GM23338 (cell line): ENCODE results near the gene LPP. TPM values are rescaled to one million over a fixed set of nuclear protein-coding genes. Genes with fewer than 3 reads are reported as not detected.

ENCODE experiments used
- ATAC-seq: fragments of 200-7000 bp; cut with Tn5 transposase; 3 replicates; pipeline ENCODE4 v1.9.1; 2020
- DNase-seq: peaks from one replicate; pipeline ENCODE4 v3.0.0-alpha.2; 2015; ENCODE audit warnings: low spot score
- H2AFZ ChIP-seq: fragments of 200-600 bp; sonication (generic); 2 replicates; pipeline ENCODE4 v1.8.0; 2016; ENCODE audit warnings: antibody characterized with exemption, mild to moderate bottlenecking, moderate library complexity
- H3F3A ChIP-seq: fragments of 200-600 bp; sonication (generic); replicated peaks from 2 replicates; pipeline ENCODE4 v1.8.0; 2017; ENCODE audit warnings: antibody characterized with exemption, mixed run types, low read depth
- H3K27ac ChIP-seq: fragments of 200-600 bp; sonication (generic); 2 replicates; pipeline ENCODE4 v1.6.1; 2016; ENCODE audit warnings: low read depth
- H3K27me3 ChIP-seq: fragments of 200-600 bp; sonication (generic); 2 replicates; pipeline ENCODE4 v1.8.0; 2016; ENCODE audit warnings: mild to moderate bottlenecking, mixed run types, moderate library complexity; ENCODE audit not compliant: insufficient read depth
- H3K36me3 ChIP-seq: fragments of 200-600 bp; sonication (generic); 2 replicates; pipeline ENCODE4 v1.8.0; 2016; ENCODE audit warnings: mild to moderate bottlenecking; ENCODE audit not compliant: insufficient read depth
- H3K4me1 ChIP-seq: fragments of 200-600 bp; sonication (generic); 2 replicates; pipeline ENCODE4 v1.8.0; 2016; ENCODE audit warnings: mild to moderate bottlenecking, moderate library complexity; ENCODE audit not compliant: insufficient read depth
- H3K4me2 ChIP-seq: fragments of 200-600 bp; sonication (generic); 2 replicates; pipeline ENCODE4 v1.7.1; 2017; ENCODE audit warnings: mixed run types
- H3K4me3 ChIP-seq: fragments of 200-600 bp; sonication (generic); 2 replicates; pipeline ENCODE4 v1.6.1; 2016; ENCODE audit warnings: mixed run types
- H3K79me2 ChIP-seq: fragments of 200-600 bp; sonication (generic); replicated peaks from 2 replicates; pipeline ENCODE4 v1.8.0; 2017; ENCODE audit warnings: mild to moderate bottlenecking; ENCODE audit not compliant: insufficient read depth
- H3K9me2 ChIP-seq: fragments of 200-600 bp; sonication (generic); 2 replicates; pipeline ENCODE4 v1.8.0; 2017; ENCODE audit not compliant: insufficient read depth
- H4K20me1 ChIP-seq: fragments of 200-600 bp; sonication (generic); replicated peaks from 2 replicates; pipeline ENCODE4 v1.8.0; 2017; ENCODE audit warnings: mild to moderate bottlenecking; ENCODE audit not compliant: insufficient read depth
- H3K27ac Mint-ChIP-seq: 2 replicates; pipeline ENCODE4 v1.8.0; 2020; ENCODE audit warnings: inconsistent platforms, mild to moderate bottlenecking, moderate library complexity, mixed read lengths
- H3K27me3 Mint-ChIP-seq: 3 replicates; pipeline ENCODE4 v1.8.0; 2022; ENCODE audit warnings: low read depth, mild to moderate bottlenecking, moderate library complexity, mixed read lengths, inconsistent platforms; ENCODE audit not compliant: insufficient read depth, poor library complexity
- H3K36me3 Mint-ChIP-seq: 3 replicates; pipeline ENCODE4 v1.8.0; 2021; ENCODE audit warnings: low read depth, mild to moderate bottlenecking, inconsistent platforms, moderate library complexity, mixed read lengths
- H3K4me1 Mint-ChIP-seq: 3 replicates; pipeline ENCODE4 v1.8.0; 2020; ENCODE audit warnings: mild to moderate bottlenecking, inconsistent platforms, mixed read lengths
- H3K4me3 Mint-ChIP-seq: 3 replicates; pipeline ENCODE4 v1.8.0; 2021; ENCODE audit warnings: moderate library complexity, mild to moderate bottlenecking, inconsistent platforms, mixed read lengths
- H3K9me3 Mint-ChIP-seq: 3 replicates; pipeline ENCODE4 v1.8.0; 2020; ENCODE audit warnings: moderate library complexity, mild to moderate bottlenecking, inconsistent platforms, mixed read lengths
- CREB1 ChIP-seq: fragments of 250-450 bp; sonication (Bioruptor Pico); IDR thresholded peaks from 2 replicates; pipeline ENCODE4 v1.5.0; 2020; ENCODE audit warnings: low read depth, mild to moderate bottlenecking, moderate library complexity
- CTCF ChIP-seq, 2 experiments: fragments of 200-600 bp in 1 of 2; sonication (generic) in 1 of 2; conservative IDR thresholded peaks; 2 replicates each; pipeline versions ENCODE4 v1.5.1 to v1.6.1; 2016 to 2017; ENCODE audit warnings: antibody characterized with exemption in 2 of 2, low read depth in 2 of 2, mild to moderate bottlenecking in 2 of 2, moderate library complexity in 1 of 2
- EZH2phosphoT487 ChIP-seq: fragments of 200-600 bp; sonication (generic); IDR thresholded peaks from one replicate; pipeline ENCODE4 v1.8.1; 2018; ENCODE audit warnings: antibody characterized with exemption; ENCODE audit not compliant: unreplicated experiment
- NANOG ChIP-seq: IDR thresholded peaks from 2 replicates; pipeline ENCODE4 v1.6.1; 2016; ENCODE audit warnings: antibody characterized with exemption, borderline replicate concordance
- STAT1 ChIP-seq: IDR thresholded peaks from one replicate; pipeline ENCODE4 v1.6.1; 2016; ENCODE audit warnings: antibody characterized with exemption; ENCODE audit not compliant: unreplicated experiment
- ZNF114 ChIP-seq: fragments of 250-450 bp; sonication (Bioruptor Pico); IDR thresholded peaks from 2 replicates; pipeline ENCODE4 v1.5.0; 2020; ENCODE audit warnings: mild to moderate bottlenecking, moderate library complexity
- ZNF331 ChIP-seq: fragments of 250-450 bp; sonication (Bioruptor Pico); IDR thresholded peaks from 2 replicates; pipeline ENCODE4 v1.5.0; 2020; ENCODE audit warnings: low read depth, mild to moderate bottlenecking, moderate library complexity
- polyA plus RNA-seq: library from polyadenylated mRNA; unstranded; fragments of >200 nt; fragmentation: Nextera tagmentation; extraction: Ambion mirVana; gene quantifications from 2 replicates; pipeline ENCODE4 v1.2.1, GENCODE V29; 2016
- total RNA-seq: library from RNA; depleted of rRNA; stranded (reverse); fragments of >200 nt; shearing (Covaris generic); gene quantifications from 2 replicates; pipeline ENCODE4 v1.2.3, GENCODE V29; 2014

Gene LPP
- total and polyA plus RNA-seq, 2 experiments from 2014 or later, result 23.0 to 35.2 TPM

GRCh38 chr3:188261011-188261410 lies 107.1 kb downstream of the LPP start:
- DNase-seq, result no peak
- Histone ChIP-seq H3K4me1 (peaks cover 30% of the 10 kb centered on the region), H3K27ac (0 out of 2 replicates have a peak overlapping the region, but pooled peaks have one; percentile 39), H4K20me1 (0 out of 2 replicates have a peak, but pooled peaks cover 5% of the 10 kb centered on the region), H3K79me2 (peaks cover 4% of the 10 kb centered on the region; the same call in 1 of the 2 replicates), H3F3A (no peaks in the 10 kb centered on the region), H3K27me3 (no peaks in the 10 kb centered on the region), H3K4me3 (no peak overlapping the region), H3K36me3 (no peaks in the 10 kb centered on the region), H3K4me2 (no peak overlapping the region), H2AFZ (no peak overlapping the region), H3K9me2 (no peaks in the 10 kb centered on the region)
- Mint-ChIP-seq H3K36me3 (no peaks in the 10 kb centered on the region), H3K27me3 (peaks cover 3% of the 10 kb centered on the region), H3K9me3 (no peaks in the 10 kb centered on the region), H3K4me1 (peaks cover 6% of the 10 kb centered on the region; the same call in 2 of the 3 replicates), H3K4me3 (no peak overlapping the region), H3K27ac (no peak overlapping the region)
- no peak for ATAC-seq
- TF ChIP-seq NANOG (no peak), EZH2phosphoT487 (no peak)

DNA sequence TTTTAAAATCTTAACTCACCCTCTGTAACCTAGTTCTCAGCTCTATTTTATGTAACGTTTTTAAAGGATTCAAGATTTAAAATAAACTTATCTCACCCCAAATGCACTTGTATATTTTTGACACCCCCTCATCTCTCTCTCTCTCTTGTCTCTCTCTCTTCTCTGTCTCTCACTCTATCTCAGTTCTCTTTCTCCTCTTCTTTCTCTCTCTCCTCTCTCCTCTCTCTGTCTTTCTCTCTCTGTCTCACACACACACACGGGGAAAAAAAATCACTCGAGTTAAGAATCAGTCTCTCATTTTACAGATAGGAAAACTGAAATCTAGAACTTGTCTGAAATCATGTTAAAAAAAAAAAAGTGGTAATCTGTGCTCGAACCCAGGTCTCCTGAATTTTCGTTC lies 108.5 kb downstream of the LPP start:
- Histone ChIP-seq H3K79me2 (peaks cover 1% of the 10 kb centered on the region; the same call in 1 of the 2 replicates), H3K4me1 (peaks cover 37% of the 10 kb centered on the region), H3K27me3 (no peaks in the 10 kb centered on the region), H3K9me2 (peaks cover 7% of the 10 kb centered on the region; the same call in 1 of the 2 replicates), H4K20me1 (0 out of 2 replicates have a peak, but pooled peaks cover under 1% of the 10 kb centered on the region), H3K27ac (no peak overlapping the region), H3K4me2 (no peak overlapping the region), H3K36me3 (no peaks in the 10 kb centered on the region), H3F3A (no peaks in the 10 kb centered on the region), H2AFZ (no peak overlapping the region), H3K4me3 (no peak overlapping the region)
- H3K36me3 Mint-ChIP-seq, result no peaks in the 10 kb centered on the region
- H3K4me1 Mint-ChIP-seq, result peaks cover 6% of the 10 kb centered on the region
- TF ChIP-seq CTCF (conservative IDR thresholded peaks at IDR 0.05; ENCODE audit: low read depth in 2 of 2) (no peak), NANOG (no peak), ZNF114 (CRISPR knock-in tag) (no peak), CREB1 (CRISPR knock-in tag) (no peak), ZNF331 (CRISPR knock-in tag) (no peak), STAT1 (no peak)
- H3K27ac Mint-ChIP-seq, result no peak overlapping the region
- DNase-seq (no peak), ATAC-seq (no peak)
- no peak overlapping the region for H3K4me3 Mint-ChIP-seq
- no peaks in the 10 kb centered on the region for H3K9me3 Mint-ChIP-seq
- peaks cover 3% of the 10 kb centered on the region for H3K27me3 Mint-ChIP-seq

DNA sequence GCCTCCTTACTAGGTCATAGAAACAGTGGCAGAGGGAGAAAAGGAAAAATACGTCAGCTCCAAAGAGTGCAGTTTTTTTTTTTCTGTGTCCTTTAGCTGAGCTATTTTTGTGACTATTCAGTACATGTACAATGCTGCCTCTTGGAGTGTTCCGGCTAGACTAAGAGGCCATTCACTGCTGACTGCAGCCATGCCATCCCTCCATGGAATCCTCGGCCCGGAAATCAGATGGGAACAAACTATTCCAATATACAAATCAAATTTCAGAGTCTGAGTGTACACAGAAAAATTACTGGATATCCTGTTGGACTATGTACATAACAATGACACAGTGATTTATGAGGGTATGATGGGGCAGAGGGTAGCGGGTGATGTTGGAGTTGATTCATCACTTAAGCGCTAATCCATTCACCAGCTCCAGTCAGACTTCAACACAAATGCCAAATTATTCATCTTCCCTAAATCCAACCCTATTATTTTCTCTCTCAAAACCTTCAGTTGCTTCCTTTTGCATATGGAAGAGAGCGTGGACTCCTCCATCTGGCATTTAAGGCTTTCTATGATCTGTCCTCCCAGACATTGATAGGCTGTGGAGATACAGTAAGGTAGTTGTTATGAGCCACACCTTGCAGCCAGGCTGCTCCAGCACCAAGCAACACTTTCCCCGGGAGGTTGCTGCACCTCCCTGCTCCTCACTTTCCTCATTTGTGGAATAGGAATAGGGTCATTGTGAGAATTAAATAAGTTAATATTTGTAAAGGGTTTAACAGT lies 109.1 kb downstream of the LPP start:
- ATAC-seq, result no peak
- Mint-ChIP-seq H3K4me3 (no peak overlapping the region), H3K36me3 (no peaks in the 10 kb centered on the region)

More for the DNA sequence above, 109.1 kb downstream of the LPP start:
- H3K4me3 ChIP-seq, result no peak overlapping the region
- H3K4me1 ChIP-seq, result peaks cover 41% of the 10 kb centered on the region
- H3K27me3 ChIP-seq, result no peaks in the 10 kb centered on the region
- Mint-ChIP-seq H3K27ac (no peak overlapping the region), H3K4me1 (peaks cover 9% of the 10 kb centered on the region), H3K9me3 (no peaks in the 10 kb centered on the region), H3K27me3 (peaks cover 5% of the 10 kb centered on the region)
- H3K4me2 ChIP-seq, result no peak overlapping the region
- DNase-seq, result no peak
- H3K9me2 ChIP-seq, result peaks cover 9% of the 10 kb centered on the region; the same call in 1 of the 2 replicates
- H4K20me1 ChIP-seq, result no peaks in the 10 kb centered on the region
- peak overlapping the region; percentile 46; the same call in 1 of the 2 replicates for H3K27ac ChIP-seq
- H3K36me3 ChIP-seq, result no peaks in the 10 kb centered on the region
- no peak for TF ChIP-seq STAT1
- H3K79me2 ChIP-seq, result no peaks in the 10 kb centered on the region; the same call in 1 of the 2 replicates
- H2AFZ ChIP-seq, result no peak overlapping the region
- H3F3A ChIP-seq, result no peaks in the 10 kb centered on the region
